ENCODE measurements around the gene RASGRP4.
"Not testable (repeated sequence)": the region's sequence is repeated elsewhere in the genome, so short reads cannot be mapped to it uniquely, and the experiment has no call there.

RASGRP4 gene

DNA sequence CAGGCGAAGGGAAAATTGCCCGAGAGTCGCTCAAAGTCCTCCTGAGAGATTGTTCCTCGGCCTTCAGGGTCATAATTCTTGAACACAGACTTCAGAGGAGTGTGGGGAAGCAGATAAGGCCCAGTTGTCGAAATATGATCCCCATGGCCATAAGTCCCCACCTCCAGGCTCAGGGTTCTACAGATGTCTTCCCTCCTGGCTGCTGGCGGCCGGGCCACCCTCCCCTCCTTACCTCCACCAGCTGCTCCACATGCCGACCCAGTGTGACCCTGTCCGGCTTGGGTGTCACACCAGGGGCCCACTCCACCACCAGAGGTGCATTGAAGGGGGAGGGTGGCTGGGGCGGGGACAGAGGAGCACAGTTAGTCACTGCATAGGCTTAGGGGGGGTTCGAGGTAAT is 13.1 kb downstream of the RASGRP4 start:
- no peak for DNase-seq

DNA sequence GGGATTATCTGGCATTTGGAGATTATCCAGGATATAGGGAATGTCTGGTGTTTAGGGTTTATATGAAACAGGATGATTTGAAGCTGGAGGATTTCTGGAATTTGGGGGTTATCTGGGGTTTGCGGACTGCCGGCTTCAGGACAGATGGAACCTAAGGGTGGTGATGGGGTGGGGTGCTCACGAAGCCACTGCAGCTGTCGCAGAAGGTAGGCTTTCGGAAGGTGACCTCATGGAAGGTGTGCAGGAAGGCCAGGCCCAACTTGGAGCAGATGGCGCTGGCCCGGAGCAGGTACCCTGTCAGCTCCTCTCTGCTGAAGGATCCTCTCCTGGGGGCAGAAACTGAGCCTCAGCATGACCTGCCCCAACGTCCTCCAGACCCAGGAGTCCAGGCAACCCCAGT is 13.5 kb downstream of the RASGRP4 start:
- DNase-seq: no peak

- not testable (repeated sequence) for DNase-seq
Observed at GRCh38 chr19:38411898-38412297, 14.1 kb downstream of the RASGRP4 start.

DNA sequence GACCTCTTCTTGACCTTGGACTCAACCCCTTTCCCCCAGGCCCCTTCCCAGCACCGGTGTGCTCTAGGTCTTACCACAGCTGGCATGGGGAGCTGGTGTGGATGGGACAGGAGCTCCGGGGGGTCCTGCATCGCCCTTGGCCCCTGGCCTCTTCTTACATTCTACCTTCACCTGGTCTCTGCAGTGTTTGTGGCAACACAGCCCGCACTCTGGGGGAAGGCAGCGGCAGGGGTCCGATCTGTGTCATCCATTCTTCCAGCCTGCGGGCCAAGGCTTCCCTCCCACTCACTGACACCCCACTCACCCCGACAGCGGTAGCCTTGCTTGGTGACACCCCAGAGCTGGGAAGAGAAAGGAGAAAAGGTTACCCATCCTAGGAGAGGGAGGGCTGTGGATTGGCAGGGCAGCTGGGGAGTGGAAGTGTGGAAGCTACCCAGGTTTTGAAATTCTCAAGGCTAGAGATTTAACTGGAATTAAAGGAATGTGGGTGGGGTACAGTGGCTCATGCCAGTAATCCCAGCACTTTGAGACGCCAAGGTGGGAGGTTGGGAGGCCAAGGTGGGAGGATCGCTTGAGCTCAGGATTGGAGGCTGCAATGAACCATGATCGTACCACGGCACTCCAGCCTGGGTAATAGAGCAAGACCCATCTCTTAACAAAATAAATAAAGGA is 14.8 kb downstream of the RASGRP4 start:
- DNase-seq: no peak

- DNase-seq: not testable (repeated sequence)
Observed at GRCh38 chr19:38410407-38410806, 15.6 kb downstream of the RASGRP4 start.

GRCh38 chr19:38409631-38410133 is 16.3 kb downstream of the RASGRP4 start:
- no peak for DNase-seq

GRCh38 chr19:38405276-38405675 is 20.7 kb downstream of the RASGRP4 start:
- DNase-seq: no peak

- DNase-seq: no peak
Observed at GRCh38 chr19:38404858-38405257, 21.2 kb downstream of the RASGRP4 start.

DNA sequence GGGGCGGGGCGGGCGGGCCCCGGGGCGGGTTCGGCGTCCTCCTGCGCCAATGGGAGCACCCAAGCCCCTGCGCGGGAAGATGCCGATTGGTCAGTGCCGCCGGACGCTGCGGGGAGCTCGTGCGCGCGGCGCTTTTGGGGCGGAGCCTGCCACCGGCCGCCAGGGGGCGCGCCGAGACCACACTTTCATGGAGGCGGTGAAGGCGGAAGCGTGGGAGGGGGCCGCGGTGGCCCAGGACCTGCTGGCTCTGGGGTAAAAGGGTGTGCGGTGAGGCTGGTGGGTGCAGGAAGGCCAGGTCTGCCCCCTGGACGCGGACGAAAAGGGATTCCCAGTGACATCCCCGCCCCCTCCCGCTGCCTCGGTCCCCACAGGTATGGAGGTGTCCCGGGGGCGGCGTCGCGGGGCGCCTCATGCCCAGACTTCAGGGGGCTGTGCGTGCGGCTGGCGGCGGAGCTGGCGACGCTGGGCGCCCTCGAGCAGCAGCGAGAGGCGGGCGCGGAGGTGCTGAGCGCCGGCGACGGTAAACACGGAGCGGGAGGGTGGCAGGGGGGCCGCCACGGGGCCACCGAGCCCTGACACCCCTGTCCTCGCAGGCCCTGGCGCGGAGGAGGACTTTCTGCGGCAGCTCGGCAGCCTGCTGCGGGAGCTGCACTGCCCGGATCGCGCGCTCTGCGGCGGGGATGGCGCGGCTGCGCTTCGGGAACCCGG is 22.9 kb downstream of the RASGRP4 start, which contains the start of gene FAM98C:
TSS of gene FAM98C (plus strand) at position 127 of the 708 bp plus-strand sequence. CDS start at position 188, 61 bp downstream.
- DNase-seq: peak; percentile 97

DNA sequence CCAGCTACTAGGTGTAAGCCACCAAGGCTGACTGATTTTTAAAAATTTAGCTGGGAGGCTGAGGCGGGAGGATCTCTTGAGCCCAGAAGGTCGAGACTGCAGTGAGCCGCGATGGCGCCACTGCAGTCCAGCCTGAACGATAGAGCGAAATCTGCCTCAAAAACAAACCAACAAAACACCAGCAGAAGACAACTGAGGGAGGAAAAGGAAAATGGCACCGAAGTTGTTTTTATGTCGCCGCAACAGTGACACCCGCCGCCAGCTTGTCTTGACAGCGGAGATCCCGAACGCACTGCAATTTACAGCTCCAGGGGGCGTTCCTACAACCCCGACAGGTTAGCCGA is 23.4 kb downstream of the RASGRP4 start:
- no peak for DNase-seq

DNA sequence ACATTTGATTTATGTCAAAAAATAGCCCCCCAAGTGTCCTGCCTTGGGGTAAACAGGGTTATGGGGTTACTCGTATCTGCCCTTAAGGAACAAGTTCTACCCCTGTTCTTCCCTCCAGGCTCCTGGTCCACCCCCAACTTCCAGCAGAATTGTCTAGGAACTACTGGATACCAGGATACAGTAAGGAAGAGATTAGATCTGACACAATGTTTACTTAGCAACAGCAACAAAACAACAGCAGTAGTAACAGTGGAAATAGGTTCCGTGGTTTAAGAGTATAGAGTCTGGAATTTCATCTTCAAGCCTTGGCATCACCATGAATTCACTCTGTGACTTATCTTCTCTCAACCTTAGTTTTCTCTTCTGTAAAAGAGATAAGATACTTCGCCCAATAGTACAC is 24.9 kb downstream of the RASGRP4 start:
- DNase-seq: no peak

- DNase-seq: no peak
Observed at GRCh38 chr19:38400361-38400760, 25.7 kb downstream of the RASGRP4 start.

DNA sequence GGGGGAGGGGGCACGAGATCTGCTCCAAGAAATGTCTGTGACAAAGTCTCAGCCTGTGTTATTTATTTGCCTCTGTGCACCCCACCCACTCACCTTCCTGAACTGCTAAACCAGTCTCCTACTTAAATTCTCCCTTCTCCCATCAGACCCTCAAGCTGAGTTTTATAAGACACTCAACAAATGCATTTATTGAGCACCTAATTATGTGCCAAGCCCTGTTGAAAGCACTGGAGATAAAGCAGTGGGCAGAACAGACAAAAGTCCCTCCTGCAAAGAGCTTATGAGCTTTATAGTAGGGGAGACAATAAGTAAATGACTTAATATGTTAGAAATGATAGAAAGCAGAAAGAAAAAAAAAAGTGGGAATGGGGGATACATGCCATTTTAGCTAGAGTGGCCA is 26.5 kb downstream of the RASGRP4 start:
- DNase-seq: no peak

- no peak for DNase-seq
Observed at GRCh38 chr19:38399081-38399480, 26.9 kb downstream of the RASGRP4 start.

GRCh38 chr19:38395381-38396114 is 30.5 kb downstream of the RASGRP4 start:
- DNase-seq: peak; percentile 63

GRCh38 chr19:38394488-38394887 is 31.5 kb downstream of the RASGRP4 start:
- peak; percentile 89 for DNase-seq

DNA sequence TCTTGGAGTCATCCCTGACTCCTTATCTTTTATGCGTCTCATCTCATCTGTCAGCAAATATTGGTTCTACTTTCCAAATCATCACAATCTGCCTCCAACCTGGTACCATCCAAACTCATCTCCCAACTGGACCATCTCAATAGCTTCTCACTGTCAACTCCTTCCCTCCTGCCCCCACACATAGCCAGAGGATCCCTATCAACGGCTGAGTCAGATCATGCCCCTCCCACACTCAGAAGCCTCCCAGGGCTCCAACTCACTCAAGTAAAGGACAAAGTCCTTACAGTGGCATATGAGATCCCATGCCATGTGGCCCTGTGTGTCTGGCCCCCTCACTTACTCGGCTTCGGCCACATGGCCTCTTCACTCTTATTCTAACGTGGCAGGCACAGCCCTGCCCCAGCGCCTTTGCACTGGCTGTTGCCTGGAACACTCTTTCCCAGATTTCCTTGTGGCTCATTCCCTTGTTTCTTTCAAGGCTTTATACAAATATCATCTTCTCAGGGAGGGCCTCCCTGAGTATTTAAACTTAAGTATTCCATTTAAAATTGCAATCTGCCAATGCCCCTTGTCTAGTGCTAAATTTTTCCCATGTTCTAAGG is 33.2 kb downstream of the RASGRP4 start:
- DNase-seq: no peak

DNA sequence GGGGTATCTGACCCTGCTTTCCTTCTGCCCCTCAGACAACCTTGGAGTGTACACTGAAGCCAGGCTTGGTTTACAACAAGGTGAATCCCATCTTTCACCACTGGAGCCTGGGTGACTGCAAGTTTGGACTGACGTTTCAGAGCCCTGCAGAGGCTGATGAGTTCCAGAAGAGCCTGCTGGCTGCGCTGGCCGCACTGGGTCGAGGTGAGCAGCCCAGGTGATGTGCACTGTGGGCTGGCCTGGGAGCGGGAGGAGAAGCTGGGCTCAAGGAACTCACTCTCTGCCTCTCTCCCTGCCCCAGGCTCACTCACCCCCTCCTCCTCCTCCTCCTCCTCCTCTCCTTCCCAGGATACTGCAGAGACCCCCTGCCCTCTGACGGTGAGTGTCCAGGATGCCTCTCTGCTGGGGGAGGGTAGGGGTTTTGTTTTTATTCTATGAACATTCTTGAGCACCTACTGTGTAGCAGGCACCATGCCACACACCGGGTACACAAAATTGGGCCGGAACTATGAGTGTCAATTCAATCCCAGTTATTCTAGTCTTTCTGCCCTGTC is 34.0 kb downstream of the RASGRP4 start:
- DNase-seq: no peak

DNA sequence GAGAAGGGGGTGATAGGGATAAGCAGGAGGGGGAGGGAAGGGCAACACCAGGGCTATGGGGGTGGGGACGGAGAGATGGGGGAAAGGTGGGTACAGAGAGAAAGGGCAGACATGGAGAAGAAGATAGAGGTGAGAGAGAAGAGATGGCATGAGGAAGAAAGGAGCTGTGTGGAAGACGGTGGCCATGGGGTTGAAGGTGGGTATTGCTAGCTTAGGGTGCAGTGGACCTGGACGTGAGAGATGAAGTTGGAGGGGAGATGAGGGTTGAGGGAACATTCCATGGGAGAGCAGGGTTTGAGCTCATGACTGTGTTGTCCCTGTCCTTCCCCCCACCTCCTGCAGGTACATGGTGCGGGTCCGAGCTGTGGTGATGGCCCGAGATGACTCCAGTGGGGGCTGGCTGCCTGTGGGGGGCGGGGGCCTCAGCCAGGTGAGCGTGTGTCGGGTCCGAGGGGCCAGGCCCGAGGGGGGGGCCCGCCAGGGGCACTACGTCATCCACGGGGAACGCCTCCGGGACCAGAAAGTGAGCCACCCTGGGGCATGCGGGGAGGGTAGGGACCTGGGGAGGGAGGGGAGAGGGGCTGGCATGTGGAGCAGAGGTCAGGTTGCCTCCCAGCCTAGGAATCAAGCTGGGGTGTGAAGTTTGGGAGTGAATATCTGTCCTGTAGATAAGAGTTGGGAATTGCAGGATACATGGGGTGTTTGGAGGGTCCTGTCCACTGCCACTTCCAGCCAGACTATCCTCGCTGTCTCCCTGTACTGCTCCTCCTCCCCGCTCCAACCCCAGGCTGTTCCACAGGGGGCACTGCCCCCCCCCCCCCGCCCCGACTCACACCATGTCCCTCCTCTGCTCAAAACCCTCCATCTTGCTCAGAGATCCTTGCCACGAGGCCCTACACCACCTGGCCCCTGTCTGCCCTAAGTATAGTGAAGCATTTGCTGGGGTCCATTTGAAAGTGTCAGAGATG is 35.8 kb downstream of the RASGRP4 start:
- no peak for DNase-seq

DNA sequence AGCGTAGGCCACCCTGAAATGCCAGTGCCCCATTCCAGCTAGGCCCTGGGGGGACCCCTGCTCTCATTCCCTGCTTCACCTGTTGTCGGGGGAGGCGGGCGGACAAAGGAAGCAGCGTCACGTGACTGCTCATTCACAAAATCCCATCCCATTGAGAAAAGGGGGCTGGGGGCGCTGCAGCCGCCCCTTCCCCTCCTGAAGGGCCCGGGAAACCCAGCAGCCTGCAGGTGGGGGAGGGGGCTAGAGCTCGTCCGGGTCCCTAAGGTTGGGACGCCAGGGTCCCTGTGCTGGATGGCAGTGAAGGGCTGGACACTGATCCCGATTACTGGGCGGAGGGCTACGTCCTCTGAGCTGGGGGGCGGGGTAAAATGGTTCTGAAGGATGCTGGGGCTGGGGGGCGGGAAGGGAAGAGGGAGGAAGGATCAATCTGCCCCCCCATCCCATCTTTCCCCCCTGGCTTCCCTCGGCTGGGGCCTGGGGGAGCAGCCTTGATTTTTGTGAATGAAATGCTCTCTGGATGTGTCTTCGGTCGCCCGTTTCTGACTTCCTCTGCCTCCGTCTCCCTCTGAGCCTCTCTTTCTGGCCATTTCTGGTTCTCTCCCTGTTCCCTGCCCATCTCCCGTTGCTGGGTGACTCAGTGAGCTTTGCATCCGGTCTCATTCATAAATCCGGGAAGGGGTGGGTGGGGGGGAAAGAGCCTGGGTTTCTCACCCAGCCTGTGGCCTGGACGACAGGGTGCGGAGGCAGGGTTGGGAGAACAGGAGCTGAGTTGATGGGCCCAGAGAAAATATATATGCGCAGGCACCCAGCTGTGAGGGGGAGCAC is 36.7 kb downstream of the RASGRP4 start:
- DNase-seq: peak; percentile 18

Data from stimulated activated CD4-positive, alpha-beta T cell treated with anti-CD3 and anti-CD28 coated beads, Interleukin-15, amount 100 ng/mL, for 24 hours (primary cell).